GM12878 (cell line): ENCODE results near the gene PKNOX1. TPM values are rescaled to one million over a fixed set of nuclear protein-coding genes. Genes with fewer than 3 reads are reported as not detected.

ENCODE experiments used
- CREB1 ChIP-seq: IDR thresholded peaks from 2 replicates; pipeline ENCODE4 v1.6.1; 2012; ENCODE audit warnings: low read depth, mild to moderate bottlenecking, inconsistent platforms
- FOS ChIP-seq: IDR thresholded peaks from 3 replicates; pipeline ENCODE4 v1.6.1; 2011; ENCODE audit warnings: borderline replicate concordance; ENCODE audit not compliant: insufficient read length; ENCODE audit errors: extremely low read depth
- HDAC2 ChIP-seq: fragments of 200-600 bp; sonication (generic); IDR thresholded peaks from 2 replicates; pipeline ENCODE4 v1.6.1; 2017
- MEF2B ChIP-seq: fragments of 450-650 bp; IDR thresholded peaks from 2 replicates; pipeline ENCODE4 v1.6.1; 2018; ENCODE audit warnings: mild to moderate bottlenecking, moderate library complexity; ENCODE audit not compliant: partially characterized antibody, poor library complexity, severe bottlenecking
- NBN ChIP-seq: fragments of 450-650 bp; IDR thresholded peaks from 2 replicates; pipeline ENCODE4 v1.6.1; 2016
- SPI1 ChIP-seq: IDR thresholded peaks from 2 replicates; pipeline ENCODE4 v1.6.1; 2011; ENCODE audit warnings: low read depth, mild to moderate bottlenecking, low read length, moderate library complexity, borderline replicate concordance; ENCODE audit not compliant: insufficient read depth
- SREBF2 ChIP-seq: IDR thresholded peaks from 2 replicates; pipeline ENCODE4 v1.6.1; 2012; ENCODE audit warnings: mild to moderate bottlenecking, low read length
- SUPT20H ChIP-seq: IDR thresholded peaks from 2 replicates; pipeline ENCODE4 v1.6.1; 2011; ENCODE audit warnings: low read depth, mild to moderate bottlenecking, low read length, moderate library complexity, borderline replicate concordance; ENCODE audit not compliant: control insufficient read depth
- ZZZ3 ChIP-seq: IDR thresholded peaks from 2 replicates; pipeline ENCODE4 v1.6.1; 2011; ENCODE audit warnings: low read depth; ENCODE audit not compliant: control insufficient read depth, insufficient read length
- polyA plus RNA-seq, 11 experiments: library from polyadenylated mRNA; depleted of rRNA in 4 of 11; unstranded in 6 of 11; stranded (reverse) in 5 of 11; fragments of >200 nt; fragmentation: Nextera tagmentation in 4 of 11; fragmentation: Illumina TruSeq in 1 of 11; extraction: Ambion mirVana in 4 of 11; extraction: Trizol in 1 of 11; gene quantifications; 1 replicate in 1 of 11; 2 replicates in 10 of 11; pipeline versions ENCODE4 v1.2.1 to v1.2.3, GENCODE V29; 2011 to 2016; ENCODE audit warnings: inconsistent platforms in 2 of 11, missing spikeins in 2 of 11, low read depth in 1 of 11
- total RNA-seq, 4 experiments: library from RNA; depleted of rRNA in 3 of 4; stranded (reverse); fragments of >200 nt in 3 of 4; fragmentation: Illumina TruSeq in 1 of 4; extraction: Trizol in 1 of 4; gene quantifications; 2 replicates each; pipeline versions ENCODE4 v1.2.1 to v1.2.3, GENCODE V29; 2013 to 2021
- TF ChIP-seq, protein P1 (sequence below), 3 experiments: IDR thresholded peaks in 2 of 3; conservative IDR thresholded peaks in 1 of 3; 2 replicates each; pipeline ENCODE4 v1.5.1; 2011; ENCODE audit warnings: low read depth in 3 of 3, low read length in 3 of 3, mild to moderate bottlenecking in 3 of 3, control low read depth in 2 of 3, moderate library complexity in 2 of 3, inconsistent platforms in 1 of 3, mixed read lengths in 1 of 3; ENCODE audit not compliant: control insufficient read depth in 2 of 3, insufficient read depth in 1 of 3; ENCODE audit errors: extremely low read depth in 1 of 3
- TF ChIP-seq, protein P2 (sequence below): fragments of 450-650 bp; IDR thresholded peaks from 2 replicates; pipeline ENCODE4 v1.6.1; 2017; ENCODE audit warnings: antibody characterized with exemption, mild to moderate bottlenecking, moderate library complexity

PKNOX1 gene
- total and polyA plus RNA-seq, 10 of the 15 experiments (the other 5 are each of a cell fraction or from before 2014, with no cell fraction given): 6.9 to 23.7 (median 13.2) TPM

DNA sequence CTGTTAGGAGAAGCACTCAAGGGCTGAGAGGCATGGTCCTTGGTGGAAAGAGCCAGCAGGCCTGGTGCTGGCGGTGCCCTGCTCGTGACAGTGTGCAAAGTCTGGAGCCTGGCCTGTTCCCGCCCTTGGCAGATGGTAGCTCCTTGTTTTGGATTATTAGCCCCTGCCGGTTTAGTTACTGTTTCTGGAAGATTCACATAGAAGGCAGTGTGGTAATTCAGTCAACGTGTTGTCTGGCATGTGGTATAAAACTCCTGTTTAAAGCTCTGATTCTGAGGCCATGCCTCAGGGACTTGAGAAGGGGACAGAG lies 6.8 kb downstream of the PKNOX1 start (continued):
- TF ChIP-seq, protein P1, sequence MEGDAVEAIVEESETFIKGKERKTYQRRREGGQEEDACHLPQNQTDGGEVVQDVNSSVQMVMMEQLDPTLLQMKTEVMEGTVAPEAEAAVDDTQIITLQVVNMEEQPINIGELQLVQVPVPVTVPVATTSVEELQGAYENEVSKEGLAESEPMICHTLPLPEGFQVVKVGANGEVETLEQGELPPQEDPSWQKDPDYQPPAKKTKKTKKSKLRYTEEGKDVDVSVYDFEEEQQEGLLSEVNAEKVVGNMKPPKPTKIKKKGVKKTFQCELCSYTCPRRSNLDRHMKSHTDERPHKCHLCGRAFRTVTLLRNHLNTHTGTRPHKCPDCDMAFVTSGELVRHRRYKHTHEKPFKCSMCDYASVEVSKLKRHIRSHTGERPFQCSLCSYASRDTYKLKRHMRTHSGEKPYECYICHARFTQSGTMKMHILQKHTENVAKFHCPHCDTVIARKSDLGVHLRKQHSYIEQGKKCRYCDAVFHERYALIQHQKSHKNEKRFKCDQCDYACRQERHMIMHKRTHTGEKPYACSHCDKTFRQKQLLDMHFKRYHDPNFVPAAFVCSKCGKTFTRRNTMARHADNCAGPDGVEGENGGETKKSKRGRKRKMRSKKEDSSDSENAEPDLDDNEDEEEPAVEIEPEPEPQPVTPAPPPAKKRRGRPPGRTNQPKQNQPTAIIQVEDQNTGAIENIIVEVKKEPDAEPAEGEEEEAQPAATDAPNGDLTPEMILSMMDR (IDR thresholded peaks at IDR 0.05 in 2 of 3, conservative IDR thresholded peaks at IDR 0.05 in 1 of 3; ENCODE audit: control insufficient read depth in 2 of 3, extremely low read depth in 1 of 3, insufficient read depth in 1 of 3, low read depth in 3 of 3, low read length in 3 of 3): no peak
- TF ChIP-seq SPI1: no peak
- no peak for TF ChIP-seq FOS
- no peak for TF ChIP-seq MEF2B
- no peak for TF ChIP-seq ZZZ3
- TF ChIP-seq NBN: no peak
- no peak for TF ChIP-seq CREB1
- TF ChIP-seq SUPT20H: no peak
- no peak for TF ChIP-seq HDAC2
- TF ChIP-seq SREBF2: no peak
- TF ChIP-seq, protein P2, sequence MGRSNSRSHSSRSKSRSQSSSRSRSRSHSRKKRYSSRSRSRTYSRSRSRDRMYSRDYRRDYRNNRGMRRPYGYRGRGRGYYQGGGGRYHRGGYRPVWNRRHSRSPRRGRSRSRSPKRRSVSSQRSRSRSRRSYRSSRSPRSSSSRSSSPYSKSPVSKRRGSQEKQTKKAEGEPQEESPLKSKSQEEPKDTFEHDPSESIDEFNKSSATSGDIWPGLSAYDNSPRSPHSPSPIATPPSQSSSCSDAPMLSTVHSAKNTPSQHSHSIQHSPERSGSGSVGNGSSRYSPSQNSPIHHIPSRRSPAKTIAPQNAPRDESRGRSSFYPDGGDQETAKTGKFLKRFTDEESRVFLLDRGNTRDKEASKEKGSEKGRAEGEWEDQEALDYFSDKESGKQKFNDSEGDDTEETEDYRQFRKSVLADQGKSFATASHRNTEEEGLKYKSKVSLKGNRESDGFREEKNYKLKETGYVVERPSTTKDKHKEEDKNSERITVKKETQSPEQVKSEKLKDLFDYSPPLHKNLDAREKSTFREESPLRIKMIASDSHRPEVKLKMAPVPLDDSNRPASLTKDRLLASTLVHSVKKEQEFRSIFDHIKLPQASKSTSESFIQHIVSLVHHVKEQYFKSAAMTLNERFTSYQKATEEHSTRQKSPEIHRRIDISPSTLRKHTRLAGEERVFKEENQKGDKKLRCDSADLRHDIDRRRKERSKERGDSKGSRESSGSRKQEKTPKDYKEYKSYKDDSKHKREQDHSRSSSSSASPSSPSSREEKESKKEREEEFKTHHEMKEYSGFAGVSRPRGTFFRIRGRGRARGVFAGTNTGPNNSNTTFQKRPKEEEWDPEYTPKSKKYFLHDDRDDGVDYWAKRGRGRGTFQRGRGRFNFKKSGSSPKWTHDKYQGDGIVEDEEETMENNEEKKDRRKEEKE: no peak
